Keratinocyte (primary cell): Measurements from ENCODE around the gene UNC13A. TPM values are rescaled to one million over a fixed set of nuclear protein-coding genes. Genes with fewer than 3 reads are reported as not detected.
A peak's percentile ranks its signal among the peaks of the same experiment; 100 is the strongest.

ENCODE experiments used
- DNase-seq: peaks from one replicate; pipeline ENCODE4 v3.0.0-alpha.2; 2011; ENCODE audit warnings: low read depth, missing footprints, low spot score
- FAIRE-seq: peaks from 2 replicates; lab custom pipeline; 2011; peaks lifted over from hg19 to GRCh38; lab: Jason Lieb, UNC
- H2AFZ ChIP-seq: 2 replicates; pipeline ENCODE4 v1.6.0; 2012; ENCODE audit warnings: low read length, control low read depth, inconsistent platforms; ENCODE audit not compliant: control insufficient read depth
- H3K27ac ChIP-seq: 2 replicates; pipeline ENCODE4 v1.5.1; 2011; ENCODE audit warnings: low read length; ENCODE audit not compliant: control insufficient read depth, insufficient read depth
- H3K27me3 ChIP-seq: 3 replicates; pipeline ENCODE4 v1.6.0; 2011; ENCODE audit warnings: low read length; ENCODE audit not compliant: control insufficient read depth, insufficient read depth; ENCODE audit errors: extremely low read depth
- H3K36me3 ChIP-seq, 2 experiments: 2 replicates in 1 of 2; 3 replicates in 1 of 2; pipeline ENCODE4 v1.5.1; 2011; ENCODE audit warnings: low read length in 2 of 2, mild to moderate bottlenecking in 1 of 2; ENCODE audit not compliant: control insufficient read depth in 2 of 2, insufficient read depth in 2 of 2; ENCODE audit errors: extremely low read depth in 1 of 2
- H3K4me1 ChIP-seq: 3 replicates; pipeline ENCODE4 v1.5.1; 2011; ENCODE audit warnings: low read length; ENCODE audit not compliant: control insufficient read depth, insufficient read depth; ENCODE audit errors: extremely low read depth
- H3K4me2 ChIP-seq: 3 replicates; pipeline ENCODE4 v1.6.0; 2011; ENCODE audit warnings: low read depth, low read length; ENCODE audit not compliant: control insufficient read depth, insufficient read depth; ENCODE audit errors: extremely low read depth
- H3K4me3 ChIP-seq, 3 experiments: fragments of 200-600 bp in 1 of 3; sonication (generic) in 1 of 3; 2 replicates in 2 of 3; 3 replicates in 1 of 3; pipeline ENCODE4 v1.5.1; 2011 to 2016; ENCODE audit warnings: low read length in 3 of 3, mild to moderate bottlenecking in 3 of 3, control low read depth in 2 of 3, inconsistent platforms in 1 of 3, low read depth in 1 of 3, mixed read lengths in 1 of 3, mixed run types in 1 of 3, moderate library complexity in 1 of 3; ENCODE audit not compliant: control insufficient read depth in 2 of 3, insufficient read depth in 2 of 3; ENCODE audit errors: extremely low read depth in 1 of 3
- H3K79me2 ChIP-seq: 2 replicates; pipeline ENCODE4 v1.6.0; 2012; ENCODE audit warnings: low read length; ENCODE audit not compliant: control insufficient read depth, insufficient read depth
- H3K9ac ChIP-seq: 3 replicates; pipeline ENCODE4 v1.6.0; 2011; ENCODE audit warnings: low read length; ENCODE audit not compliant: control insufficient read depth, insufficient read depth; ENCODE audit errors: extremely low read depth
- H3K9me1 ChIP-seq: 3 replicates; pipeline ENCODE4 v1.6.0; 2011; ENCODE audit warnings: low read length; ENCODE audit not compliant: control insufficient read depth, insufficient read depth; ENCODE audit errors: extremely low read depth
- H3K9me3 ChIP-seq: 2 replicates; pipeline ENCODE4 v1.5.1; 2012; ENCODE audit warnings: low read depth, low read length; ENCODE audit not compliant: control insufficient read depth
- H4K20me1 ChIP-seq: 3 replicates; pipeline ENCODE4 v1.6.0; 2011; ENCODE audit warnings: low read length; ENCODE audit not compliant: control insufficient read depth, insufficient read depth; ENCODE audit errors: extremely low read depth
- CTCF ChIP-seq, 3 experiments: IDR thresholded peaks in 1 of 3; conservative IDR thresholded peaks in 1 of 3; optimal IDR thresholded peaks in 1 of 3; 2 replicates in 2 of 3; 3 replicates in 1 of 3; pipeline versions ENCODE3 to v1.5.1; 2011; ENCODE audit warnings: low read length in 3 of 3, mild to moderate bottlenecking in 3 of 3, moderate library complexity in 2 of 3, control low read depth in 1 of 3, inconsistent platforms in 1 of 3; ENCODE audit not compliant: insufficient read depth in 2 of 3; ENCODE audit errors: extremely low read depth in 1 of 3
- EZH2 ChIP-seq: IDR thresholded peaks from one replicate; pipeline ENCODE4 v1.6.1; 2012; ENCODE audit warnings: inconsistent platforms, mild to moderate bottlenecking, low read length, moderate library complexity
- dilution Hi-C: fragments of 300-500 bp; cut with MboI; formaldehyde crosslinking; loops from one replicate; pipeline ENCODE4 v1.7.0; 2020; ENCODE audit warnings: low sequenced_read_pairs; ENCODE audit not compliant: extremely low pct_ligation_motif_present
- polyA plus RNA-seq, 5 experiments: library from polyadenylated mRNA; depleted of rRNA in 3 of 5; stranded (reverse) in 3 of 5; stranded (forward) in 1 of 5; unstranded in 1 of 5; fragments of >200 nt; gene quantifications; 1 replicate in 1 of 5; 2 replicates in 3 of 5; 3 replicates in 1 of 5; pipeline versions ENCODE4 v1.2.1 to v1.2.3, GENCODE V29; 2011 to 2012; ENCODE audit warnings: missing spikeins in 2 of 5, low read depth in 1 of 5, low replicate concordance in 1 of 5

The UNC13A gene
- polyA plus RNA-seq, 1 donor (not counting 4 experiments of a cell fraction or from before 2014, with no cell fraction given) = under 0.01 TPM

- Histone ChIP-seq H3K36me3 (no peaks in the 10 kb centered on the region), H3K4me1 (peaks cover 2% of the 10 kb centered on the region), H4K20me1 (no peaks in the 10 kb centered on the region), H3K4me3 (no peak overlapping the region), H3K9me3 (no peaks in the 10 kb centered on the region), H3K27ac (no peak overlapping the region), H3K9me1 (no peaks in the 10 kb centered on the region), H2AFZ (no peak overlapping the region), H3K4me2 (no peak overlapping the region), H3K9ac (no peak overlapping the region), H3K79me2 (no peaks in the 10 kb centered on the region), H3K27me3 (peaks cover 28% of the 10 kb centered on the region)
- TF ChIP-seq EZH2 (peak; percentile 73), CTCF (optimal IDR thresholded peaks at IDR 0.05 in 1 of 3, IDR thresholded peaks at IDR 0.05 in 1 of 3, conservative IDR thresholded peaks at IDR 0.05 in 1 of 3; ENCODE audit: extremely low read depth in 1 of 3, insufficient read depth in 2 of 3, low read length in 3 of 3) (no peak)
- dilution Hi-C loops = no loop called here
- no peak for DNase-seq
- no peak for FAIRE-seq
Observed at GRCh38 chr19:17687141-17687856, 855 bp downstream of the UNC13A start.

- H3K9ac ChIP-seq = no peak overlapping the region
- H3K27me3 ChIP-seq = peaks cover 28% of the 10 kb centered on the region
Observed at GRCh38 chr19:17686592-17687024, 1.5 kb downstream of the UNC13A start.

More at GRCh38 chr19:17686592-17687024, 1.5 kb downstream of the UNC13A start:
- Histone ChIP-seq H3K36me3 (no peaks in the 10 kb centered on the region), H4K20me1 (no peaks in the 10 kb centered on the region), H2AFZ (no peak overlapping the region), H3K4me2 (no peak overlapping the region), H3K27ac (no peak overlapping the region), H3K4me1 (peaks cover 2% of the 10 kb centered on the region), H3K9me3 (no peaks in the 10 kb centered on the region), H3K79me2 (no peaks in the 10 kb centered on the region), H3K9me1 (no peaks in the 10 kb centered on the region), H3K4me3 (no peak overlapping the region)
- FAIRE-seq (no peak), DNase-seq (no peak)
- TF ChIP-seq EZH2 (no peak), CTCF (optimal IDR thresholded peaks at IDR 0.05 in 1 of 3, IDR thresholded peaks at IDR 0.05 in 1 of 3, conservative IDR thresholded peaks at IDR 0.05 in 1 of 3; ENCODE audit: extremely low read depth in 1 of 3, insufficient read depth in 2 of 3, low read length in 3 of 3) (no peak)
- dilution Hi-C loops = no loop called here
